Astrocyte (in vitro differentiated cells and primary cell): Measurements from ENCODE around the gene KRT40.

Experiments
- EZH2 ChIP-seq: IDR thresholded peaks from 2 replicates; pipeline ENCODE4 v1.6.1; 2012; ENCODE audit warnings: mild to moderate bottlenecking, low read length, inconsistent platforms; ENCODE audit not compliant: insufficient read depth
- TF ChIP-seq, protein P1 (sequence below): IDR thresholded peaks from 2 replicates; pipeline ENCODE4 v1.5.1; 2011; ENCODE audit warnings: low read depth, mild to moderate bottlenecking, inconsistent platforms, low read length, moderate library complexity; ENCODE audit not compliant: insufficient read depth

DNA sequence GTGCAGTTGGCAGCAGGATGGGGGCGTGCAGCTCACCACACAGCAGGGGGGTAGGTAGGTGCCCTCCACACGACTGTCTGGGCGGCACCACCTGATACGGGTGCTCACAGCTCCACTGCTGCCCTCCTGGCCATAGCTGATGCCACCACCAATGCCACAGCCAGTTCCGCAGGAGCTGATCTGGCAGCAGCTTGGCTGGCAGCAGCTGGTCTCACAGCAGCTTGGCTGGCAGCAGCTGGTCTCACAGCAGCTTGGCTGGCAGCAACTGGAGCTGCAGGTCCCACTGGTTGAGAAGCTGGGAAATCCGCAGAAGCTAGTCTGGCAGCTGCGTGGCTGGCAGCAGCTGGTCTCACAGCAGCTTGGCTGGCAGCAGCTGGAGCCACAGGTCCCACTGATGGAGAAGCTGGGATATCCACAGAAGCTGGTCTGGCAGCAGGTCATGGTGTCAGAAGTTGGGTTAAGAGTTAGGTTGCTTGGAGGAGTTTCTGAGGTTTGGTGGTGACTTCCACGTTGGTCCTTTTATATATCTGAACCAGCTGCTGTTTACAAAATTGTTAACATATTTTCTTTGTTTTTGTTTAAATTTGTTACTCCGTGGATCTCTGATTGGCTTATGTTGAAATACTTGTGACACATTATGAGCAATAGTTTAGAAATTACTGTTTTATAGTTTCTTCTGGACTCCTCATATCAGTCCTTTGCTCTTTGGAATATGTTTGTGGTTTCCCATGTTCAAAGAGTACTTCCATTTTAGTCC, 42.8 kb upstream of the KRT40 start, which contains the start of gene KRTAP1-5:
- TF ChIP-seq, protein P1, sequence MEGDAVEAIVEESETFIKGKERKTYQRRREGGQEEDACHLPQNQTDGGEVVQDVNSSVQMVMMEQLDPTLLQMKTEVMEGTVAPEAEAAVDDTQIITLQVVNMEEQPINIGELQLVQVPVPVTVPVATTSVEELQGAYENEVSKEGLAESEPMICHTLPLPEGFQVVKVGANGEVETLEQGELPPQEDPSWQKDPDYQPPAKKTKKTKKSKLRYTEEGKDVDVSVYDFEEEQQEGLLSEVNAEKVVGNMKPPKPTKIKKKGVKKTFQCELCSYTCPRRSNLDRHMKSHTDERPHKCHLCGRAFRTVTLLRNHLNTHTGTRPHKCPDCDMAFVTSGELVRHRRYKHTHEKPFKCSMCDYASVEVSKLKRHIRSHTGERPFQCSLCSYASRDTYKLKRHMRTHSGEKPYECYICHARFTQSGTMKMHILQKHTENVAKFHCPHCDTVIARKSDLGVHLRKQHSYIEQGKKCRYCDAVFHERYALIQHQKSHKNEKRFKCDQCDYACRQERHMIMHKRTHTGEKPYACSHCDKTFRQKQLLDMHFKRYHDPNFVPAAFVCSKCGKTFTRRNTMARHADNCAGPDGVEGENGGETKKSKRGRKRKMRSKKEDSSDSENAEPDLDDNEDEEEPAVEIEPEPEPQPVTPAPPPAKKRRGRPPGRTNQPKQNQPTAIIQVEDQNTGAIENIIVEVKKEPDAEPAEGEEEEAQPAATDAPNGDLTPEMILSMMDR, result no peak
- TF ChIP-seq EZH2, result no peak
